HepG2 (cell line): Measurements from ENCODE around the gene ISG20L2. TPM values are rescaled to one million over a fixed set of nuclear protein-coding genes. Genes with fewer than 3 reads are reported as not detected.

ENCODE experiments used
- AGO1 ChIP-seq: fragments of 200-400 bp; formaldehyde crosslinking; IDR thresholded peaks from 2 replicates; pipeline ENCODE4 v1.6.1; 2017; ENCODE audit warnings: mild to moderate bottlenecking, low read depth, low read length, moderate library complexity; ENCODE audit not compliant: poor library complexity, severe bottlenecking
- CBFB ChIP-seq: sonication (generic); formaldehyde crosslinking; IDR thresholded peaks from 2 replicates; pipeline ENCODE4 v1.4.0; 2020; ENCODE audit warnings: missing genetic modification reagents
- FOXM1 ChIP-seq: sonication (generic); formaldehyde crosslinking; IDR thresholded peaks from 2 replicates; pipeline ENCODE4 v1.5.0; 2020; ENCODE audit warnings: missing genetic modification reagents
- NBN ChIP-seq: fragments of 450-650 bp; conservative IDR thresholded peaks from 2 replicates; pipeline ENCODE4 v1.6.1; 2017
- NFATC3 ChIP-seq: sonication (generic); formaldehyde crosslinking; IDR thresholded peaks from 2 replicates; pipeline ENCODE4 v1.5.1; 2020; ENCODE audit warnings: mild to moderate bottlenecking, missing genetic modification reagents
- NR2F6 ChIP-seq, 2 experiments: IDR thresholded peaks; 2 replicates each; pipeline ENCODE4 v1.6.1; 2016; ENCODE audit warnings: antibody characterized with exemption in 1 of 2, mild to moderate bottlenecking in 1 of 2
- PPARG ChIP-seq: conservative IDR thresholded peaks from 2 replicates; pipeline ENCODE4 v1.6.1; 2016; ENCODE audit warnings: missing biosample characterization, missing genetic modification reagents
- RFXANK ChIP-seq: IDR thresholded peaks from 2 replicates; pipeline ENCODE4 v1.6.1; 2016
- SYNCRIP ChIP-seq: fragments of 200-400 bp; formaldehyde crosslinking; IDR thresholded peaks from 2 replicates; pipeline ENCODE4 v1.6.1; 2018; ENCODE audit warnings: mild to moderate bottlenecking, low read depth, low read length; ENCODE audit not compliant: insufficient read depth
- U2AF2 ChIP-seq: fragments of 200-400 bp; formaldehyde crosslinking; IDR thresholded peaks from 2 replicates; pipeline ENCODE4 v1.6.1; 2017; ENCODE audit warnings: low read depth, mild to moderate bottlenecking, low read length
- ZNF138 ChIP-seq: sonication (generic); formaldehyde crosslinking; IDR thresholded peaks from 2 replicates; pipeline ENCODE4 v1.5.0; 2020; ENCODE audit warnings: mild to moderate bottlenecking, low read depth, missing genetic modification reagents
- ZNF230 ChIP-seq: sonication (generic); formaldehyde crosslinking; IDR thresholded peaks from 2 replicates; pipeline ENCODE4 v1.4.0; 2020; ENCODE audit warnings: mild to moderate bottlenecking, missing genetic modification reagents
- ZNF33A ChIP-seq: sonication (generic); formaldehyde crosslinking; IDR thresholded peaks from 2 replicates; pipeline ENCODE4 v1.5.1; 2020; ENCODE audit warnings: missing genetic modification reagents, mild to moderate bottlenecking, moderate library complexity, borderline replicate concordance
- ZNF446 ChIP-seq: sonication (generic); formaldehyde crosslinking; IDR thresholded peaks from 2 replicates; pipeline ENCODE4 v1.5.0; 2020; ENCODE audit warnings: mild to moderate bottlenecking, missing genetic modification reagents
- ZNF883 ChIP-seq: sonication (generic); formaldehyde crosslinking; IDR thresholded peaks from 2 replicates; pipeline ENCODE4 v1.5.1; 2020; ENCODE audit warnings: mild to moderate bottlenecking, missing genetic modification reagents; ENCODE audit errors: not compliant biosample characterization
- ZSCAN31 ChIP-seq: sonication (generic); formaldehyde crosslinking; IDR thresholded peaks from 2 replicates; pipeline ENCODE4 v1.5.0; 2020; ENCODE audit warnings: low read depth, mild to moderate bottlenecking, missing genetic modification reagents
- polyA plus RNA-seq, 8 experiments: library from polyadenylated mRNA; depleted of rRNA in 3 of 8; stranded (reverse) in 7 of 8; unstranded in 1 of 8; fragments of >200 nt; fragmentation: Illumina TruSeq in 4 of 8; extraction: Trizol in 4 of 8; gene quantifications; 2 replicates each; pipeline versions ENCODE4 v1.2.1 to v1.2.3, GENCODE V29; 2011 to 2016; ENCODE audit warnings: low read depth in 4 of 8, missing spikeins in 1 of 8, mixed read lengths in 1 of 8; ENCODE audit not compliant: insufficient read depth in 1 of 8
- total RNA-seq, 5 experiments: library from RNA; depleted of rRNA; stranded (reverse); fragments of >200 nt; fragmentation: Illumina TruSeq; extraction: Trizol; gene quantifications; 2 replicates each; pipeline ENCODE4 v1.2.3, GENCODE V29; 2016; ENCODE audit warnings: low read depth in 1 of 5
- TF ChIP-seq, protein P1 (sequence below): IDR thresholded peaks from 2 replicates; pipeline ENCODE4 v1.6.1; 2016; ENCODE audit warnings: low read depth, missing genetic modification reagents, missing compliant biosample characterization
- TF ChIP-seq, protein P2 (sequence below): IDR thresholded peaks from 2 replicates; pipeline ENCODE4 v1.6.1; 2016; ENCODE audit warnings: mild to moderate bottlenecking
- TF ChIP-seq, protein P3 (sequence below): sonication (generic); formaldehyde crosslinking; IDR thresholded peaks from 2 replicates; pipeline ENCODE4 v1.4.0; 2020; ENCODE audit warnings: missing genetic modification reagents
- TF ChIP-seq, protein P4 (sequence below): sonication (generic); formaldehyde crosslinking; IDR thresholded peaks from 2 replicates; pipeline ENCODE4 v1.8.0; 2022; ENCODE audit warnings: mild to moderate bottlenecking, missing genetic modification reagents, moderate library complexity

ISG20L2 gene
- total and polyA plus RNA-seq, 2 of the 13 experiments (the other 11 are each of a cell fraction or from before 2014, with no cell fraction given), result 19.8 to 21.3 TPM

DNA sequence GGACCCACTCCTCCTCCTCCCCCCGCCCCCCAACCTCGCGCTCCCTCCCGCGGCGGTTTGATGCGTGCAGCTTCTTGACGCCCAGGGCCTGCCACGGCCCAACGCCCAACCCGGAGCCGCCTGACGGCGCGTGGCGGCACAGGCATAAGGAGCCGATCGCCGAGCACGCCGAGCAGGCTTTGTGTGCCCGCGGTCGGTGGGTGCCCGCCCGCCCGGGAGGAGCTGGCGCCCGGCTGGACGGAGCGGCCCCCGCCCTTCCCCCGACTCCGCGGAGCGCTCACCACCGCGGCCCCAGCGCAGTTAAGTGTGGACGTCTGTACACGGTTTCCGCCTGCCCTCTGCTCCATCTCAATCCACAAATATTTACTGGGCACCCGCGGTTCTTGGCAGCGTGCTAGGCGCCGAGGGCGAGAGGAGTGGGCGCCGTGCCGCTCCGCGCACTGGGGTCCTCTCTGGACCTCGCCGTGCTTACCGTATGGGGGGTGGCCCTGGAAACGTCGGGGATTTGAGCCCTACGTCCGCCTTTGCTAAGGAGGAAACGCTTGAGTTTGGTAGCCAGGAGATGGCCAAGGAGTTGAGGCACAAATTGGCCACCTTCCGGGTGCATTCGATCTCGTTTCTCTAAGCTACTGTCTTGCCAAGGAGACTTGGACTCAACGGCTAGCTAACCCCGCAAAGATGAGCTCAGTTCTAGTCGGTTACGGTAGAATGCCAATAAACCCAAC lies 23.4 kb upstream of the ISG20L2 start (continued):
- TF ChIP-seq, protein P1, sequence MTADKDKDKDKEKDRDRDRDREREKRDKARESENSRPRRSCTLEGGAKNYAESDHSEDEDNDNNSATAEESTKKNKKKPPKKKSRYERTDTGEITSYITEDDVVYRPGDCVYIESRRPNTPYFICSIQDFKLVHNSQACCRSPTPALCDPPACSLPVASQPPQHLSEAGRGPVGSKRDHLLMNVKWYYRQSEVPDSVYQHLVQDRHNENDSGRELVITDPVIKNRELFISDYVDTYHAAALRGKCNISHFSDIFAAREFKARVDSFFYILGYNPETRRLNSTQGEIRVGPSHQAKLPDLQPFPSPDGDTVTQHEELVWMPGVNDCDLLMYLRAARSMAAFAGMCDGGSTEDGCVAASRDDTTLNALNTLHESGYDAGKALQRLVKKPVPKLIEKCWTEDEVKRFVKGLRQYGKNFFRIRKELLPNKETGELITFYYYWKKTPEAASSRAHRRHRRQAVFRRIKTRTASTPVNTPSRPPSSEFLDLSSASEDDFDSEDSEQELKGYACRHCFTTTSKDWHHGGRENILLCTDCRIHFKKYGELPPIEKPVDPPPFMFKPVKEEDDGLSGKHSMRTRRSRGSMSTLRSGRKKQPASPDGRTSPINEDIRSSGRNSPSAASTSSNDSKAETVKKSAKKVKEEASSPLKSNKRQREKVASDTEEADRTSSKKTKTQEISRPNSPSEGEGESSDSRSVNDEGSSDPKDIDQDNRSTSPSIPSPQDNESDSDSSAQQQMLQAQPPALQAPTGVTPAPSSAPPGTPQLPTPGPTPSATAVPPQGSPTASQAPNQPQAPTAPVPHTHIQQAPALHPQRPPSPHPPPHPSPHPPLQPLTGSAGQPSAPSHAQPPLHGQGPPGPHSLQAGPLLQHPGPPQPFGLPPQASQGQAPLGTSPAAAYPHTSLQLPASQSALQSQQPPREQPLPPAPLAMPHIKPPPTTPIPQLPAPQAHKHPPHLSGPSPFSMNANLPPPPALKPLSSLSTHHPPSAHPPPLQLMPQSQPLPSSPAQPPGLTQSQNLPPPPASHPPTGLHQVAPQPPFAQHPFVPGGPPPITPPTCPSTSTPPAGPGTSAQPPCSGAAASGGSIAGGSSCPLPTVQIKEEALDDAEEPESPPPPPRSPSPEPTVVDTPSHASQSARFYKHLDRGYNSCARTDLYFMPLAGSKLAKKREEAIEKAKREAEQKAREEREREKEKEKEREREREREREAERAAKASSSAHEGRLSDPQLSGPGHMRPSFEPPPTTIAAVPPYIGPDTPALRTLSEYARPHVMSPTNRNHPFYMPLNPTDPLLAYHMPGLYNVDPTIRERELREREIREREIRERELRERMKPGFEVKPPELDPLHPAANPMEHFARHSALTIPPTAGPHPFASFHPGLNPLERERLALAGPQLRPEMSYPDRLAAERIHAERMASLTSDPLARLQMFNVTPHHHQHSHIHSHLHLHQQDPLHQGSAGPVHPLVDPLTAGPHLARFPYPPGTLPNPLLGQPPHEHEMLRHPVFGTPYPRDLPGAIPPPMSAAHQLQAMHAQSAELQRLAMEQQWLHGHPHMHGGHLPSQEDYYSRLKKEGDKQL (CRISPR knock-in tag), result 0 out of 2 replicates have a peak, but pooled peaks have one; percentile 27
- TF ChIP-seq, protein P2, sequence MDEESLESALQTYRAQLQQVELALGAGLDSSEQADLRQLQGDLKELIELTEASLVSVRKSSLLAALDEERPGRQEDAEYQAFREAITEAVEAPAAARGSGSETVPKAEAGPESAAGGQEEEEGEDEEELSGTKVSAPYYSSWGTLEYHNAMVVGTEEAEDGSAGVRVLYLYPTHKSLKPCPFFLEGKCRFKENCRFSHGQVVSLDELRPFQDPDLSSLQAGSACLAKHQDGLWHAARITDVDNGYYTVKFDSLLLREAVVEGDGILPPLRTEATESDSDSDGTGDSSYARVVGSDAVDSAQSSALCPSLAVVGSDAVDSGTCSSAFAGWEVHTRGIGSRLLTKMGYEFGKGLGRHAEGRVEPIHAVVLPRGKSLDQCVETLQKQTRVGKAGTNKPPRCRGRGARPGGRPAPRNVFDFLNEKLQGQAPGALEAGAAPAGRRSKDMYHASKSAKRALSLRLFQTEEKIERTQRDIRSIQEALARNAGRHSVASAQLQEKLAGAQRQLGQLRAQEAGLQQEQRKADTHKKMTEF, result peak; percentile 87
- no peak for TF ChIP-seq ZNF230
- TF ChIP-seq U2AF2, result no peak
- no peak for TF ChIP-seq NFATC3
- TF ChIP-seq ZNF883 (CRISPR knock-in tag), result peak; percentile 40
- TF ChIP-seq ZNF446, result 0 out of 2 replicates have a peak, but pooled peaks have one; percentile 24
- no peak for TF ChIP-seq NBN
- TF ChIP-seq, protein P3, sequence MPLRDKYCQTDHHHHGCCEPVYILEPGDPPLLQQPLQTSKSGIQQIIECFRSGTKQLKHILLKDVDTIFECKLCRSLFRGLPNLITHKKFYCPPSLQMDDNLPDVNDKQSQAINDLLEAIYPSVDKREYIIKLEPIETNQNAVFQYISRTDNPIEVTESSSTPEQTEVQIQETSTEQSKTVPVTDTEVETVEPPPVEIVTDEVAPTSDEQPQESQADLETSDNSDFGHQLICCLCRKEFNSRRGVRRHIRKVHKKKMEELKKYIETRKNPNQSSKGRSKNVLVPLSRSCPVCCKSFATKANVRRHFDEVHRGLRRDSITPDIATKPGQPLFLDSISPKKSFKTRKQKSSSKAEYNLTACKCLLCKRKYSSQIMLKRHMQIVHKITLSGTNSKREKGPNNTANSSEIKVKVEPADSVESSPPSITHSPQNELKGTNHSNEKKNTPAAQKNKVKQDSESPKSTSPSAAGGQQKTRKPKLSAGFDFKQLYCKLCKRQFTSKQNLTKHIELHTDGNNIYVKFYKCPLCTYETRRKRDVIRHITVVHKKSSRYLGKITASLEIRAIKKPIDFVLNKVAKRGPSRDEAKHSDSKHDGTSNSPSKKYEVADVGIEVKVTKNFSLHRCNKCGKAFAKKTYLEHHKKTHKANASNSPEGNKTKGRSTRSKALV (CRISPR knock-in tag), result peak; percentile 71; the same call in 1 of the 2 replicates
- no peak for TF ChIP-seq ZNF33A (CRISPR knock-in tag)
- peak; percentile 70; the same call in 1 of the 2 replicates for TF ChIP-seq ZSCAN31 (CRISPR knock-in tag)
- TF ChIP-seq AGO1, result no peak
- TF ChIP-seq CBFB (CRISPR knock-in tag), result peak; percentile 75
- TF ChIP-seq FOXM1 (CRISPR knock-in tag), result no peak
- TF ChIP-seq, protein P4, sequence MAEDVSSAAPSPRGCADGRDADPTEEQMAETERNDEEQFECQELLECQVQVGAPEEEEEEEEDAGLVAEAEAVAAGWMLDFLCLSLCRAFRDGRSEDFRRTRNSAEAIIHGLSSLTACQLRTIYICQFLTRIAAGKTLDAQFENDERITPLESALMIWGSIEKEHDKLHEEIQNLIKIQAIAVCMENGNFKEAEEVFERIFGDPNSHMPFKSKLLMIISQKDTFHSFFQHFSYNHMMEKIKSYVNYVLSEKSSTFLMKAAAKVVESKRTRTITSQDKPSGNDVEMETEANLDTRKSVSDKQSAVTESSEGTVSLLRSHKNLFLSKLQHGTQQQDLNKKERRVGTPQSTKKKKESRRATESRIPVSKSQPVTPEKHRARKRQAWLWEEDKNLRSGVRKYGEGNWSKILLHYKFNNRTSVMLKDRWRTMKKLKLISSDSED (CRISPR knock-in tag), result no peak
- TF ChIP-seq RFXANK (CRISPR knock-in tag), result 0 out of 2 replicates have a peak, but pooled peaks have one; percentile 61
- TF ChIP-seq NR2F6 (IDR thresholded peaks at IDR 0.05), result no peak
- TF ChIP-seq NR2F6 (CRISPR knock-in tag; IDR thresholded peaks at IDR 0.05), result no peak
- TF ChIP-seq PPARG, result 0 out of 2 replicates have a peak, but pooled peaks have one; percentile 29
- TF ChIP-seq ZNF138, result 0 out of 2 replicates have a peak, but pooled peaks have one; percentile 29
- no peak for TF ChIP-seq SYNCRIP
